ENCODE results near the gene RAI14.
"Not testable (repeated sequence)": the region's sequence is repeated elsewhere in the genome, so short reads cannot be mapped to it uniquely, and the experiment has no call there.

The RAI14 gene

DNA sequence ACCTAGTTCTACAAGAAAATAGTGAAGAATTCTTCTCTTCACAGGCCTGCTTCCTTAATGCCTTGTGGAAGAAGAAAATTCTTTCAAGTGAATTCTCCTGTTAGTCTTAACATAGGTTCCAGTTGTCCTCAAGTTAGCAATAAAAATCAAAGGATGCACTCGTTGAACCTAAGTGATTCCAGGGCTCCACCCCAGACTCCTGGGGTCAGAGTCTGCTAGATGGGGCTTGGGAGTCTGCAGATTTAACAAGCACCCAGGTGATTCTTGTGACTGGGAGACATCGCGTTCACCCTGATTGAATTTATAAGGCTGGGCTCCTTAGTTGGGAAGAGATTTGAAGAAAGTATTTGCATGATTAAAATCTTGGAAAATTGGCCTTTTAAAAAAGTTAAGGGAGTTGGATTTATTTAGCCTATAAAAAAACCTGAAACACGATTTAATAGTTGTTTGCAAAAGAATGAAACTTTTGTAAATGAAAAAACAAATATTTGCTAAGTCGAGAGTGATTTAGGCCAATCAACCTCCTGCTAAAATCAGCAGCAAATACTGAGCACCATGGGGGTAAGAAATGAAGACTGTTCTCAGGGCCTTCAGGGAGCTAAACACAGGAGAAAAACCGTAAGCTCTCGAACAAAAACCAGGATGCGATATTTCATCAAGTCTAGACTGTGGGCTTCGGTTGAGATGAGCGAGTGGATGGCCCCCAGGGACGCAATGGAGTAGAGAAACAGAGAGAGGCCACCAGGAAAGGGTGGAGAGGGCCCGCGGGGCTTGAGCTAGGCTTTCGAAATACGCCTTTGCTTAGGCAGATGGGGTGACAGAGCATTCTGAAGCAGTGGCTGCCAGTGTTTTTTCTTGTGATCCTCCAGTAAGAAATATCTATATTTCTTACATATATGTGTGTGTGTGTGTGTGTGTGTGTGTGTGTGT, 95.9 kb downstream of the RAI14 start:
- no peak for DNase-seq (ENCODE audit: extremely low spot score)
- POLR2A ChIA-PET, result no interaction called here
- CTCF ChIA-PET, result interaction anchor here (1.2 kb wide), 1 partner anchor 9 kb away, joined by 4 read pairs; no protein-coding TSS in a partner anchor

DNA sequence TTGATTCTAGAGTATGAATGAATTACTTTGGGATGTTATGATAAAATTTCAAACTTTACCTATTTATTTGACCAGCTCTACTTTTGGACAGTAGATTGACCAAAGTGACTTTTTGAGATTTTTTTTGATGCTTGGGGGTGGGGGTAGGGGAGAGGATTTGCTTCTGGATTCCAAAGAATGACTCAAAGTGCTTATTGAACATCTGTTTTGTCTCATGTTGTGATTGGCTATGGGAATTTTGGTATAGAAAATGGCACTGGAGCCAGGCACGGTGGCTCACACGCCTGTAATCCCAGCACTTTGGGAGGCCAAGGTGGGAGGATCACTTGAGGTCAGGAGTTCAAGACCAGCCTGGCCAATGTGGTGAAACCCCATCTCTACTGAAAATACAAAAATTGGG, 97.1 kb downstream of the RAI14 start:
- DNase-seq (ENCODE audit: extremely low spot score); CTCF ChIA-PET; POLR2A ChIA-PET: not testable (repeated sequence)

More for the DNA sequence above, 95.9 kb downstream of the RAI14 start:
- TF ChIP-seq, protein P1, sequence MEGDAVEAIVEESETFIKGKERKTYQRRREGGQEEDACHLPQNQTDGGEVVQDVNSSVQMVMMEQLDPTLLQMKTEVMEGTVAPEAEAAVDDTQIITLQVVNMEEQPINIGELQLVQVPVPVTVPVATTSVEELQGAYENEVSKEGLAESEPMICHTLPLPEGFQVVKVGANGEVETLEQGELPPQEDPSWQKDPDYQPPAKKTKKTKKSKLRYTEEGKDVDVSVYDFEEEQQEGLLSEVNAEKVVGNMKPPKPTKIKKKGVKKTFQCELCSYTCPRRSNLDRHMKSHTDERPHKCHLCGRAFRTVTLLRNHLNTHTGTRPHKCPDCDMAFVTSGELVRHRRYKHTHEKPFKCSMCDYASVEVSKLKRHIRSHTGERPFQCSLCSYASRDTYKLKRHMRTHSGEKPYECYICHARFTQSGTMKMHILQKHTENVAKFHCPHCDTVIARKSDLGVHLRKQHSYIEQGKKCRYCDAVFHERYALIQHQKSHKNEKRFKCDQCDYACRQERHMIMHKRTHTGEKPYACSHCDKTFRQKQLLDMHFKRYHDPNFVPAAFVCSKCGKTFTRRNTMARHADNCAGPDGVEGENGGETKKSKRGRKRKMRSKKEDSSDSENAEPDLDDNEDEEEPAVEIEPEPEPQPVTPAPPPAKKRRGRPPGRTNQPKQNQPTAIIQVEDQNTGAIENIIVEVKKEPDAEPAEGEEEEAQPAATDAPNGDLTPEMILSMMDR (IDR thresholded peaks at IDR 0.05; ENCODE audit: control extremely low read depth, extremely low read depth, low read depth, missing control alignments), result no peak

GRCh38 chr5:34755926-34756325, 99.8 kb downstream of the RAI14 start:
- ChIA-PET CTCF (interaction anchor here (0.6 to 1.4 kb wide), 4 partner anchors 9 to 270 kb away, joined by 3 read pairs; no protein-coding TSS in a partner anchor), POLR2A (no interaction called here)
- TF ChIP-seq, protein P1 (IDR thresholded peaks at IDR 0.05; ENCODE audit: control extremely low read depth, extremely low read depth, low read depth, missing control alignments), result no peak
- no peak for DNase-seq (ENCODE audit: extremely low spot score)

DNA sequence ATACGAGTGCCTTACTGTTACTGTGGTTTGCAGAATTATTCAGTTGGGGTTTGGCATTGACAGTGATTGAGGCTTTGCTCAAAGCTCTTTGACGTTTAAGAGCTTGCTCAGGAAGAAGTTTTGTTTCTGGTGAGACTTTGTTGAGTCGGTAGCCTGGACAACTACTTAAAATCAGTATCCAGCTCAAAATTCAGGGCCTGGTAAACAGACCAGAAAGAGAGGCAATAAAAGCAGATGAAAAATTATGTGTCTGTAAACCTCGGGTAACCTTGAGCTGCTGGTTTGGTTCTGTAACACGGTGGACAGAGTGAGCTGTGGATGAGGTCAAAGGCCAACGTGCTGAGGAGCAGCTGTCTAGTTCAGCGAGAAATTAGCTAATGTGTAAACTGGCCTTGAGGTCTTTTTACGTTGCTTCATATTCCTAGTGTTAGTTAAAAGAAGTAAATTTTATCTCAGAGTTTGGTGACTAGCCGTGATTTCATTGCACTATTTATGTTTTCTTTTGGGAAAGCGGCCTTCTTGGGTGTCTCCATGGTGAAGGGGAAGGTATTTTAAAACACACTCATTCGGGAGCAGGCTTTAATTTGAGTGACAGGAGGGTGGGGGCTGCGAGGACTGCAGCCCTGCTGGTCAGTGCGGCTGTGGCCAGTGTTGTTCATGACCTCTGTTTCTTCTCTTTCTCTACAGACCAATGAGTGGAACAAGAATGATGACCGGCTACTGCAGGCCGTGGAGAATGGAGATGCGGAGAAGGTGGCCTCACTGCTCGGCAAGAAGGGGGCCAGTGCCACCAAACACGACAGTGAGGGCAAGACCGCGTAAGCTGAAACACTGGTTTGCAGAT, 100.9 kb downstream of the RAI14 start:
- ChIA-PET POLR2A (no interaction called here), CTCF (interaction anchor here (0.7 to 1.4 kb wide), 3 partner anchors 68 to 271 kb away, joined by 3 read pairs; no protein-coding TSS in a partner anchor)
- TF ChIP-seq, protein P1 (IDR thresholded peaks at IDR 0.05; ENCODE audit: control extremely low read depth, extremely low read depth, low read depth, missing control alignments), result no peak
- no peak for DNase-seq (ENCODE audit: extremely low spot score)

- ChIA-PET POLR2A (no interaction called here), CTCF (no interaction called here)
- TF ChIP-seq, protein P1 (IDR thresholded peaks at IDR 0.05; ENCODE audit: control extremely low read depth, extremely low read depth, low read depth, missing control alignments), result no peak
- no peak for DNase-seq (ENCODE audit: extremely low spot score)
Measured at GRCh38 chr5:34758514-34758913, 102.4 kb downstream of the RAI14 start.

DNA sequence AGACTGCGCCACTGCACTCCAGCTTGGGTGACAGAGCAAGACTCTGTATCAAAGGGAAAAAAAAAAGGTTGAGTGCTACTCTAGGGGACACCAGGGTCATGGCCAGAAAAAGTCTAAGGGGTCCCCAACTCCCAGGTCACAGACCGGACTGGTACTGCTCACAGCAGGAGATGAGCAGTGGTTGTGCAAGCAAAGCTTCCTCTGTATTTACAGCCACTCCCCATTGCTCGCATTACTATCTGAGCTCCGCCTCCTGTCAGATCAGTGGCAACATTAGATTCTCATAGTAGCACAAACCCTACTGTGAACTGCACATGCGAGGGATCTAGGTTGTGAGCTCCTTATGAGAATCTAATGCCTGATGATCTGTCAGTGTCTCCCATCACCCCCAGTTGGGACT, 103.1 kb downstream of the RAI14 start:
- DNase-seq (ENCODE audit: extremely low spot score); POLR2A ChIA-PET: not testable (repeated sequence)
- CTCF ChIA-PET, result interaction anchor here (0.7 to 1.0 kb wide), 2 partner anchors 47 to 109 kb away, joined by 3 read pairs; no protein-coding TSS in a partner anchor

DNA sequence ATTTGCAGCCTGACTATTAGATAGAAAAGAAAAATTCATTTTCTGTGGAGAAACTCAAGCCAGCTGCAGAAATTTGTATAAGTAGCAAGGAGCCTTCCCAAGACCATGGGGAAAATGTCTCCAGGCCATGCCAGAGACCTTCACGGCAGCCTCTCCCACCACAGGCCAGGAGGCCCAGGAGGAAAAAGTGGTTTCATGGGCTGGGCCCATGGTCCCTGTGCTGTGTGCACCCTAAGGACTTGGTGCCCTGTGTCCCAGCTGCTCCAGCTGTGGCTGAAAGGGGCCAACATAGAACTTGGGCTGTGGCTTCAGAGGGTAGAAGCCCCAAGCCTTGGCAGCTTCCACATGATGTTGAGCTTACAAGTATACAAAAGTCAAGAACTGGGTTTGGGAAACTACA, 109.5 kb downstream of the RAI14 start:
- ChIA-PET CTCF (no interaction called here), POLR2A (no interaction called here)

More for the DNA sequence above, 109.5 kb downstream of the RAI14 start:
- no peak for DNase-seq (ENCODE audit: extremely low spot score)
- TF ChIP-seq, protein P1 (IDR thresholded peaks at IDR 0.05; ENCODE audit: control extremely low read depth, extremely low read depth, low read depth, missing control alignments), result no peak

Data from GM10248 (cell line).